GM12878 (cell line): Measurements from ENCODE around the gene FAM83D. TPM values are rescaled to one million over a fixed set of nuclear protein-coding genes. Genes with fewer than 3 reads are reported as not detected.

Source experiments
- ATAC-seq: fragments of 200-7000 bp; cut with Tn5 transposase; 3 replicates; pipeline ENCODE4 v1.9.1; 2020; ENCODE audit warnings: mild to moderate bottlenecking, moderate library complexity
- BruUV-seq: library from RNA; stranded (reverse); fragments of 400-500 nt; replicated peaks from 2 replicates; lab custom pipeline; 2021; lab: Mats Ljungman, UMichigan
- CTCF ChIA-PET: fragments of 300-600 bp; sonication (Branson Sonifier 250); formaldehyde crosslinking; extraction: SDS; loops from one replicate; lab custom pipeline; 2021; ENCODE audit warnings: inconsistent platforms; lab: Yijun Ruan, JAX
- POLR2A ChIA-PET: fragments of 350-600 bp; formaldehyde crosslinking; extraction: SDS; loops from one replicate; lab custom pipeline; 2021; ENCODE audit warnings: inconsistent platforms; lab: Charles Lee
- RAD21 ChIA-PET: fragments of 300-600 bp; sonication (Branson Sonifier 250); formaldehyde crosslinking; loops from one replicate; lab custom pipeline; 2023; ENCODE audit warnings: antibody characterized with exemption; ENCODE audit not compliant: unreplicated experiment; lab: Charles Lee
- SMC1A ChIA-PET: fragments of 300-600 bp; sonication (Branson Sonifier 250); formaldehyde crosslinking; loops from one replicate; lab custom pipeline; 2023; ENCODE audit not compliant: unreplicated experiment, uncharacterized antibody; lab: Charles Lee
- DNase-seq: peaks from one replicate; pipeline ENCODE4 v3.0.0-alpha.2; 2011; ENCODE audit warnings: low read depth, low spot score
- FAIRE-seq: peaks from 3 replicates; lab custom pipeline; 2011; peaks lifted over from hg19 to GRCh38; lab: Jason Lieb, UNC
- H2AFZ ChIP-seq: 2 replicates; pipeline ENCODE4 v1.6.0; 2011; ENCODE audit warnings: low read depth, low read length, control low read depth; ENCODE audit not compliant: control insufficient read depth
- H3K27ac ChIP-seq: 2 replicates; pipeline ENCODE4 v1.5.1; 2011; ENCODE audit warnings: control low read depth; ENCODE audit not compliant: control insufficient read depth, insufficient read depth
- H3K27me3 ChIP-seq, 2 experiments: replicated peaks in 1 of 2; 2 replicates each; pipeline versions ENCODE4 v1.6.0 to v1.6.1; 2011; ENCODE audit warnings: low read length in 1 of 2; ENCODE audit not compliant: control insufficient read depth in 2 of 2, insufficient read depth in 2 of 2
- H3K36me3 ChIP-seq, 2 experiments: 2 replicates each; pipeline ENCODE4 v1.5.1; 2011; ENCODE audit warnings: low read length in 1 of 2; ENCODE audit not compliant: control insufficient read depth in 2 of 2, insufficient read depth in 2 of 2
- H3K4me1 ChIP-seq: 2 replicates; pipeline ENCODE4 v1.6.1; 2011; ENCODE audit warnings: mild to moderate bottlenecking, low read length, moderate library complexity, mixed read lengths; ENCODE audit not compliant: control insufficient read depth, insufficient read depth
- H3K4me2 ChIP-seq: 2 replicates; pipeline ENCODE4 v1.6.0; 2011; ENCODE audit warnings: control low read depth; ENCODE audit not compliant: control insufficient read depth, insufficient read depth
- H3K4me3 ChIP-seq: fragments of 200-600 bp; sonication (generic); 2 replicates; pipeline ENCODE4 v1.5.1; 2016
- H3K79me2 ChIP-seq: 2 replicates; pipeline ENCODE4 v1.6.0; 2011; ENCODE audit warnings: low read length; ENCODE audit not compliant: control insufficient read depth, insufficient read depth
- H3K9ac ChIP-seq: 2 replicates; pipeline ENCODE4 v1.8.0; 2011; ENCODE audit warnings: low read length, control low read depth, mixed read lengths; ENCODE audit not compliant: control insufficient read depth, insufficient read depth
- H3K9me3 ChIP-seq: replicated peaks from 3 replicates; pipeline ENCODE4 v1.5.1; 2011; ENCODE audit warnings: mild to moderate bottlenecking, low read length; ENCODE audit not compliant: control insufficient read depth, insufficient read depth
- H4K20me1 ChIP-seq: 2 replicates; pipeline ENCODE4 v1.6.0; 2011; ENCODE audit not compliant: control insufficient read depth, insufficient read depth
- BRCA1 ChIP-seq: IDR thresholded peaks from 2 replicates; pipeline ENCODE4 v1.6.1; 2011; ENCODE audit warnings: low read depth, low read length, improper control_type of control experiment
- CHD1 ChIP-seq: IDR thresholded peaks from 2 replicates; pipeline ENCODE4 v1.6.1; 2012; ENCODE audit warnings: low read depth, low read length, improper control_type of control experiment
- IKZF1 ChIP-seq: fragments of 450-650 bp; conservative IDR thresholded peaks from 2 replicates; pipeline ENCODE4 v1.6.1; 2017; ENCODE audit warnings: antibody characterized with exemption, mild to moderate bottlenecking
- IKZF2 ChIP-seq, 2 experiments: fragments of 450-650 bp; IDR thresholded peaks; 2 replicates each; pipeline ENCODE4 v1.6.1; 2017; ENCODE audit warnings: mild to moderate bottlenecking in 2 of 2, moderate library complexity in 2 of 2
- IRF3 ChIP-seq: fragments of 450-650 bp; IDR thresholded peaks from 2 replicates; pipeline ENCODE4 v1.6.1; 2014; ENCODE audit warnings: mild to moderate bottlenecking
- IRF5 ChIP-seq: fragments of 450-650 bp; IDR thresholded peaks from 2 replicates; pipeline ENCODE4 v1.6.1; 2017; ENCODE audit warnings: borderline replicate concordance
- MTA3 ChIP-seq: IDR thresholded peaks from 2 replicates; pipeline ENCODE4 v1.6.1; 2012; ENCODE audit warnings: low read length, inconsistent platforms, borderline replicate concordance
- MYB ChIP-seq: fragments of 150-350 bp; IDR thresholded peaks from 2 replicates; pipeline ENCODE4 v1.6.1; 2014; ENCODE audit warnings: mild to moderate bottlenecking, low read depth, low read length, borderline replicate concordance
- NFYA ChIP-seq: IDR thresholded peaks from 2 replicates; pipeline ENCODE4 v1.6.1; 2011; ENCODE audit warnings: low read depth, mild to moderate bottlenecking, low read length, improper control_type of control experiment, borderline replicate concordance
- RBBP5 ChIP-seq: fragments of 200-600 bp; sonication (generic); conservative IDR thresholded peaks from 2 replicates; pipeline ENCODE4 v1.6.1; 2016
- RELA ChIP-seq: fragments of 450-650 bp; IDR thresholded peaks from 2 replicates; pipeline ENCODE4 v1.8.0; 2014; ENCODE audit warnings: borderline replicate concordance; ENCODE audit not compliant: partially characterized antibody
- STAT3 ChIP-seq: IDR thresholded peaks from 2 replicates; pipeline ENCODE4 v1.6.1; 2011; ENCODE audit warnings: low read depth, low read length, improper control_type of control experiment
- TBL1XR1 ChIP-seq: IDR thresholded peaks from 2 replicates; pipeline ENCODE4 v1.6.1; 2012; ENCODE audit warnings: low read depth, low read length, improper control_type of control experiment
- TCF3 ChIP-seq: IDR thresholded peaks from 2 replicates; pipeline ENCODE4 v1.6.1; 2012; ENCODE audit warnings: low read depth, mild to moderate bottlenecking, low read length, borderline replicate concordance; ENCODE audit not compliant: insufficient read depth
- ZBED1 ChIP-seq: IDR thresholded peaks from 2 replicates; pipeline ENCODE4 v1.6.1; 2016; ENCODE audit warnings: borderline replicate concordance
- ZBTB40 ChIP-seq: fragments of 450-650 bp; IDR thresholded peaks from 2 replicates; pipeline ENCODE4 v1.6.1; 2016; ENCODE audit warnings: mild to moderate bottlenecking, moderate library complexity, borderline replicate concordance
- ZNF24 ChIP-seq: fragments of 450-650 bp; IDR thresholded peaks from 2 replicates; pipeline ENCODE4 v1.6.1; 2017; ENCODE audit warnings: antibody characterized with exemption, mild to moderate bottlenecking
- WGBS: methylation state at CpG from one replicate; pipeline ENCODE4 v1.1.6; 2016; ENCODE audit warnings: low lambda C conversion rate; ENCODE audit not compliant: insufficient replicate concordance, insufficient coverage; ENCODE audit errors: missing lambda C conversion rate; 5-methylcytosine and 5-hydroxymethylcytosine counted together
- in situ Hi-C: fragments of 300-500 bp; cut with MboI; formaldehyde crosslinking; loops from 9 replicates; pipeline ENCODE4 v1.14.3; 2018; ENCODE audit warnings: mixed read lengths
- intact Hi-C: fragments of 100-400 bp; cut with micrococcal nuclease; formaldehyde crosslinking; loops from one replicate; pipeline ENCODE4 v1.14.2; 2022; ENCODE audit not compliant: unreplicated experiment
- polyA plus RNA-seq, 11 experiments: library from polyadenylated mRNA; depleted of rRNA in 4 of 11; unstranded in 6 of 11; stranded (reverse) in 5 of 11; fragments of >200 nt; fragmentation: Nextera tagmentation in 4 of 11; fragmentation: Illumina TruSeq in 1 of 11; extraction: Ambion mirVana in 4 of 11; extraction: Trizol in 1 of 11; gene quantifications; 1 replicate in 1 of 11; 2 replicates in 10 of 11; pipeline versions ENCODE4 v1.2.1 to v1.2.3, GENCODE V29; 2011 to 2016; ENCODE audit warnings: inconsistent platforms in 2 of 11, missing spikeins in 2 of 11, low read depth in 1 of 11
- total RNA-seq, 4 experiments: library from RNA; depleted of rRNA in 3 of 4; stranded (reverse); fragments of >200 nt in 3 of 4; fragmentation: Illumina TruSeq in 1 of 4; extraction: Trizol in 1 of 4; gene quantifications; 2 replicates each; pipeline versions ENCODE4 v1.2.1 to v1.2.3, GENCODE V29; 2013 to 2021
- TF ChIP-seq, protein P1 (sequence below): fragments of 450-650 bp; IDR thresholded peaks from 2 replicates; pipeline ENCODE4 v1.6.1; 2017; ENCODE audit warnings: low read depth, mild to moderate bottlenecking, moderate library complexity

Gene FAM83D
- total and polyA plus RNA-seq, 10 of the 15 experiments (the other 5 are each of a cell fraction or from before 2014, with no cell fraction given): 4.5 to 34.8 (median 19.2) TPM

DNA sequence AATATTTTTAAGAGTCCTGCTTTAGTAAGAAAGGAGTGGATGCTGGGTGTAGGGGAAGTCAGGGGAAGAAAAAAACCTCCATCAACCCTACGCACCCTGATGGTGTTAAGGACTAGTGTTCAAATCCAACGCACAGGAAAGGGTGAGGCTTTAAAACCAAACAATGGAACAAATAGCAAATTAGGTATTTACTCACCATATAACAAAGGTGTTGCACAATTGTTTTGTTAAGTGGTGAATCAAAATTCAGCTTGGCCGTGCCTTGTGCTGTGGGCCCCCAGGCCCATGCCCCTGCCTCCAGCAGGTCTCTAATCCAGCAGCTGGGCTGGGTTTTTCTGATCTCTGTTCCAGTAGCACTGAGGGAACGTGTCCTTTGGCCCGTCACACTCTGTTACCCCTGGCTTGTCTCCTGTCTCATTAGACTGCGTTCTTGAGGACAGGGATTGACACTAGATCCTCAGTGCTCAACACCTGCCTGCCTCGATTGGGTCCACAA lies 11.8 kb downstream of the FAM83D start:
- in situ Hi-C loops: no loop called here
- peaks cover 25 to 34% of the 10 kb centered on the region in 2 experiments for H3K36me3 ChIP-seq
- DNase-seq: no peak
- H4K20me1 ChIP-seq: no peaks in the 10 kb centered on the region
- ChIA-PET SMC1A (interaction anchor here (0.7 kb wide), 1 partner anchor 57 kb away, joined by 3 read pairs; no protein-coding TSS in a partner anchor), CTCF (interaction anchor here (0.6 kb wide), 1 partner anchor 101 kb away, joined by 4 read pairs; no protein-coding TSS in a partner anchor), POLR2A (interaction anchor here (0.5 kb wide), 1 partner anchor 46 kb away, joined by 3 read pairs; no protein-coding TSS in a partner anchor), RAD21 (no interaction called here)
- ATAC-seq: no peak
- H2AFZ ChIP-seq: no peak overlapping the region
- peaks cover 66% of the 10 kb centered on the region for H3K79me2 ChIP-seq
- no peak overlapping the region for H3K27ac ChIP-seq
- no peak for FAIRE-seq
- BruUV-seq: no TSS peak
- no peaks in the 10 kb centered on the region for H3K27me3 ChIP-seq
- intact Hi-C loops: no loop called here
- H3K9ac ChIP-seq: no peak overlapping the region
- H3K9me3 ChIP-seq: no peaks in the 10 kb centered on the region
- no peaks in the 10 kb centered on the region; the same call in 1 of the 2 replicates for H3K4me1 ChIP-seq
- 75% methylated on average over 7 of the region's 7 CpGs for WGBS
- no peak overlapping the region for H3K4me2 ChIP-seq
- H3K4me3 ChIP-seq: no peak overlapping the region
- TF ChIP-seq TBL1XR1: no peak
- TF ChIP-seq STAT3: no peak
- no peak for TF ChIP-seq IRF3
- no peak for TF ChIP-seq IKZF2 (IDR thresholded peaks at IDR 0.05)
- no peak for TF ChIP-seq NFYA
- TF ChIP-seq ZNF24: no peak
- TF ChIP-seq, protein P1, sequence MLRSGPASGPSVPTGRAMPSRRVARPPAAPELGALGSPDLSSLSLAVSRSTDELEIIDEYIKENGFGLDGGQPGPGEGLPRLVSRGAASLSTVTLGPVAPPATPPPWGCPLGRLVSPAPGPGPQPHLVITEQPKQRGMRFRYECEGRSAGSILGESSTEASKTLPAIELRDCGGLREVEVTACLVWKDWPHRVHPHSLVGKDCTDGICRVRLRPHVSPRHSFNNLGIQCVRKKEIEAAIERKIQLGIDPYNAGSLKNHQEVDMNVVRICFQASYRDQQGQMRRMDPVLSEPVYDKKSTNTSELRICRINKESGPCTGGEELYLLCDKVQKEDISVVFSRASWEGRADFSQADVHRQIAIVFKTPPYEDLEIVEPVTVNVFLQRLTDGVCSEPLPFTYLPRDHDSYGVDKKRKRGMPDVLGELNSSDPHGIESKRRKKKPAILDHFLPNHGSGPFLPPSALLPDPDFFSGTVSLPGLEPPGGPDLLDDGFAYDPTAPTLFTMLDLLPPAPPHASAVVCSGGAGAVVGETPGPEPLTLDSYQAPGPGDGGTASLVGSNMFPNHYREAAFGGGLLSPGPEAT: no peak
- TF ChIP-seq ZBTB40: no peak
- no peak for TF ChIP-seq MTA3
- TF ChIP-seq RBBP5: no peak
- no peak for TF ChIP-seq RELA
- TF ChIP-seq TCF3: no peak
- TF ChIP-seq IRF5: no peak
- no peak for TF ChIP-seq IKZF1
- no peak for TF ChIP-seq ZBED1
- TF ChIP-seq CHD1: no peak
- TF ChIP-seq BRCA1: no peak
- no peak for TF ChIP-seq MYB
